ENCODE measurements around the gene OXER1.

GRCh38 chr2:42787788-42788477, 24.0 kb upstream of the OXER1 start:
- TF ChIP-seq, protein P1, sequence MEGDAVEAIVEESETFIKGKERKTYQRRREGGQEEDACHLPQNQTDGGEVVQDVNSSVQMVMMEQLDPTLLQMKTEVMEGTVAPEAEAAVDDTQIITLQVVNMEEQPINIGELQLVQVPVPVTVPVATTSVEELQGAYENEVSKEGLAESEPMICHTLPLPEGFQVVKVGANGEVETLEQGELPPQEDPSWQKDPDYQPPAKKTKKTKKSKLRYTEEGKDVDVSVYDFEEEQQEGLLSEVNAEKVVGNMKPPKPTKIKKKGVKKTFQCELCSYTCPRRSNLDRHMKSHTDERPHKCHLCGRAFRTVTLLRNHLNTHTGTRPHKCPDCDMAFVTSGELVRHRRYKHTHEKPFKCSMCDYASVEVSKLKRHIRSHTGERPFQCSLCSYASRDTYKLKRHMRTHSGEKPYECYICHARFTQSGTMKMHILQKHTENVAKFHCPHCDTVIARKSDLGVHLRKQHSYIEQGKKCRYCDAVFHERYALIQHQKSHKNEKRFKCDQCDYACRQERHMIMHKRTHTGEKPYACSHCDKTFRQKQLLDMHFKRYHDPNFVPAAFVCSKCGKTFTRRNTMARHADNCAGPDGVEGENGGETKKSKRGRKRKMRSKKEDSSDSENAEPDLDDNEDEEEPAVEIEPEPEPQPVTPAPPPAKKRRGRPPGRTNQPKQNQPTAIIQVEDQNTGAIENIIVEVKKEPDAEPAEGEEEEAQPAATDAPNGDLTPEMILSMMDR (conservative IDR thresholded peaks at IDR 0.05), result no peak
- no peak for TF ChIP-seq ZFX (IDR thresholded peaks at IDR 0.05)

Measured in C4-2B (cell line).